HG02678 (cell line): ENCODE measurements around the gene TMEM184A.
"Not testable (repeated sequence)": the region's sequence is repeated elsewhere in the genome, so short reads cannot be mapped to it uniquely, and the experiment has no call there.

ENCODE experiments used
- ATAC-seq: cut with Tn5 transposase; IDR thresholded peaks from one replicate; pipeline ENCODE4 v1.9.1; 2021; ENCODE audit warnings: mild to moderate bottlenecking, moderate library complexity; ENCODE audit not compliant: unreplicated experiment

Gene TMEM184A

DNA sequence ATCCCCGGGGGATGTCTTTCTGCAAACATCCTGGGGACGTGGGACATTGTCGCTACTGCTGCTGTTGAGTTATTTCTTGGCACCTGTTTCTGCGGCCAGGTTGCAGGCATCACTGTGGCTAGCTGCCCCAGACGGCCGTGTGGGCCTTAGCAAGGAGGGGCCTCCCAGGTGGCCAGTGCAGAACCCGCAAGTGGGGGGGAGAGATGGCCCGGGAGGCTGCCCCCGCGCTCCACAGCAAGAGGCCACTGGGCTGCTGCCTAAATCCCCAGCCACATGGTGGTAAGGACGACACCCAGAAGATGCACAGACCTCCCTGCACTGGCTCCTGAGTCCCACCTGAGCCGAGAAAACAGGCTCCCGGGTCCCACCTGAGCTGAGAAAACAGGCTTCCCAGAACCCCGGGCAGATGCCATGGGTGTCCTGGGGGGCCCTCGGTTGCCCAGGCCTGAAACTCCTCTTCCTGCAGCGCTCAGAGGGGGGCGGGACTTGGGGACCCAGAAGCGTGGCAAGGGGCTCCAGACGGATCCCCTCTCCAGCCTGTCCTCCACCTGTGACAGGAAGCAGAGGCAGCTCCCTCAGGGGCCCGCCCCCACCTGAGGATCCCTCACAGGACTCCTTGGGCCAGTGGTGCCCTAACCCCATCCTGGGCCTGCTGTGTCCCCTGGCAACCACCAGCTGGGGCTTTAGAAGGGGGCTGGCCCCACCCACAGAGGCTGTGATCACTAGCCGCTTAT, 26.5 kb downstream of the TMEM184A start:
- no peak for ATAC-seq

DNA sequence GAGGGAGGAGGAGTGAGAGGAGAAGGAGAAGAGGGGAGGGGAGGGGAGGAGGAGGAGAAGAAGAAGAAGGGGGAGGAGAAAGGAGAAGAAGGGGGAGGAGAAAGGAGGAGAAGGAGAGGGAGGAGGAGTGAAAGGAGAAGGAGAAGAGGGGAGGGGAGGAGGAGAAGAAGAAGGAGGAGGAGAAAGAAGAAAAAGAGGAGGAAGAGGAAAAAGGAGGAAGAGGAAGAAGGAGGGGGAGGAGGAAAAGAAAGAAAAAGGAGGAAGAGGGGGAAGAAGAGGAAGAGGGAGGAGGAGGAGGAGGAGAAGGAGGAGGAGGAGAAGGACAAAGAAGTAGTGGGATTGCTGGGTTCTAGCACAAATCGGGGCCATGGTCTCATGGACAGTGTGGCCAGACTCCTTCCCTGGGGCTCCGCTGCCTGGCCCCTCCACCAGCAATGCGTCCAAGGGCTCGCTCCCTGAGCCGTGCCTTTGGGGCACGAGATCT, 29.7 kb downstream of the TMEM184A start:
- no peak for ATAC-seq

DNA sequence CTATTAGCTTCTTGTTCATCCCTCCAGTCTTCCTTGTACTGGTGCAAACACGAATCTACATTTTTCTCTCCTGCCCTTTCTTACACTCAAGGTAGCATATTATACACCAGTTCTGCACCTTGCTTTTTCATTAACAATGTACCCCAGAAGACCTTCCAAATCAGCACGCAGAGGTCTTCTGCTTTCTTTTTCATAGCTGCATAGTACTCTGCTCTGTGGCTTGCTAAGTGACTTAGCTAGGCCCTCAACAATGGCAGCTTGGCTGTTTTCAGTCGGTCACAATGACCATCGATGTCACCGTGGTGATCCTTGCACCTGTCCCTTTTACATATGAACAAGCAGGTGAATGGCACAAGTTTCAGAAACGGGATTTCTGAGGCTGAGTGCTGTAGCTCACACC, 30.6 kb downstream of the TMEM184A start:
- no peak for ATAC-seq

DNA sequence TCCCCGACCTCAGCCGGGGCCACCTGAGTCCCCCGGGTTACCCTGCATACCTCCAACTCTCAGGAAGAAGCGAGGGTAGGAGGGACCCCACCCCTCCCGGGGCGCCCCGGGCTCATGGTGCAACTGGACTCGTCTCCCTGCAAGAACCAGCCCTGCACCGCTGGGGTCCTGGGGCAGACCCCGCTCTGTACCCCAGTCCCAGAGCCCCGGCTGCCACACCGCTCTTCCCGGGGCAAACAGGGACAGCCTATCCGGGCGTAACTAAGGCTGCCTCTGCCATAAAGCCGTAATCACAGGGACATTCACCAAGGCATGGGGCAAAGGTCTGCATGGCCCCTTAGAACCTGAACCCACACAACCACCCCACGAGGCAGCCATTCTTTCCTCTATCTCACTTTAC, 32.2 kb downstream of the TMEM184A start:
- ATAC-seq = no peak

DNA sequence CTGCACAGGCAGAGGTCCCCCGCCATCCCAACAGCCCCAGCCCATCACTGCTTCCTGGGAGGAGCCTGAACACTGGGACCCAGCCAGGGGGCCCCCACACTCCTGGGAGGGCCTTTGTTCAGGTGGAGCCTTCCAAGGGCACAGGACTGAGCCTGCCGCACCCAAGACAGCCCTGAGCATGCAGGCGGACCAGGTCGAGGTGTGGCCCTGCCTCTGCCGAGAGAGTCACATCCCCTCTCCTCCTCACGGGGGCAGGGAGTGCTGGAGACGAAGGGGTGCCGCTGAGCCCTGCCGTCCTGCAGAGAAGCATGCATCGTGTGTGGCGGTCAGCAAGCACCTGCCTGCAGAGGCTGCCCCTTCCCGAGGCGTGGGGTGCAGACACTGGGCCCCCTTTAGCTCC, 32.8 kb downstream of the TMEM184A start:
- ATAC-seq = no peak

DNA sequence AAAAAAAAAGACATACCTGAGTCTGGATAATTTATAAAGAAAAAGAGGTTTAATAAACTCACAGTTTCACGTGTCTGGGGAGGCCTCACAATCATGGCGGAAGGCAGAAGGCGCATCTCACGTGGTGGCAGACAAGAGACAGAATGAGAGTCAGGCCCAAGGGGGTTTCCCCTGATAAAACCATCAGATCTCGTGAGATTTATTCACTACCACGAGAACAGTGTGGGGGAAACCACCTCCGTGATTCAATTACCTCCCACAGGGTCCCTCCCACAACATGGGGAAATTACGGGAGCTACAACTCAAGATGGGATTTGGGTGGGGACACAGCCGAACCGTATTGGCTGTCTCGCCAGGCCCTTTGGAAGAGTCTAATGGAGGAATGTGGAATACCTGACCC, 34.5 kb downstream of the TMEM184A start:
- no peak for ATAC-seq

DNA sequence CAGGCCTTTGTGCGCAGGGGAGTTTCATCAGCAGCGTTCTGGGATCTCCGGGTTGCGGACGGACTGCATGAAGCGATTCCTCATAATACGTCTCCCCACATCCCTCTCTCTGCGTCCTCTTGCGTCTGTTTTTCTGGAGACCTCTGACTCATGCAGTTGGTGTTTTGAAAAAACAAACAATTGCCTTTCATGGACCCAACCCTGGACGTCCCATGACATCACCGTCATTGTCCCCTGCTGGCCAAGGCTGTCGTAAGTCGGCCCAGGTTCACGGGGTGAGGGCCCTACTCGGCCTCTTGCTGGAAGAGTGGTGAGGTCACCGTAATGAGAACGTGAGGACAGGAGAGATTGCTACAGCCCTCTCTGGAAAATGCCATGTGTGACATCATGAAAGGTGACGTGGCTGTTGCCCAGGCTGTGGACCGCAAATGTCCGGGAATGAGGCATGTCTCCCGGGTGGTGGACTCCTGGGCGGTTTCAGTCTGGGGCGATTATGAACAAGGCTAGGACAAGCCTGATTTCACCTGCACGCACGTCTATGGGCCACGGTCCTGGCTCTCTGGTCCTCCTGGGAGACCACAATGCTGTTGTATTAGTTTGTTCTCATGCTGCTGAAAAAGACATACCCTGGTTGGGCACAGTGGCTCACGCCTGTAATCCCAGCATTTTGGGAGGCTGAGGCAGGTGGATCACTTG, 35.3 kb downstream of the TMEM184A start:
- no peak for ATAC-seq

DNA sequence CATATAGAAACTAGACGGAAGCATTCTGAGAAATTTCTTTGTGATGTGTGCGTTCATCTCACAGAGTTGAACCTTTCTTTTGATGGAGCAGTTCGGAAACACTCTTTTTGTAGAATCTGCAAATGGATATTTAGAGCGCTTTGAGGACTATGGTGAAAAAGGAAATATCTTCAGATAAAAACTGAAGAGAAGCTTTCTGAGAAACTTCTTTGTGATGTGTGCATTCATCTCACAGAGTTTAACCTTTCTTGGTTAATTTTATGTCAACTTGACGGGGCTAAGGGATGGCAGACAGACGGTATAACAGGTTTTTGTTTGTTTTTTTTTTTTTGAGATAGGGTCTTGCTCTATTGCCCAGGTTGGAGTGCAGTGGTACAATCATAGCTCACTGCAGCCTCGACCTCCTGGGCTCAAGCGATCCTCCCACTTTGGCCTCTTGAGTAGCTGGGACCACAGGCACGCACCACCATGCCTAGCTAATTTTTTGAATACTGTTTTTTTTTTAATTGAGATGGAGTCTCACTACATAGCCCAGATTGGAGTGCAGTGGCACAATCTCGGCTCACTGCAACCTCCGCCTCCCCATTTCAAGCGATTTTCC, 36.6 kb downstream of the TMEM184A start:
- not testable (repeated sequence) for ATAC-seq

DNA sequence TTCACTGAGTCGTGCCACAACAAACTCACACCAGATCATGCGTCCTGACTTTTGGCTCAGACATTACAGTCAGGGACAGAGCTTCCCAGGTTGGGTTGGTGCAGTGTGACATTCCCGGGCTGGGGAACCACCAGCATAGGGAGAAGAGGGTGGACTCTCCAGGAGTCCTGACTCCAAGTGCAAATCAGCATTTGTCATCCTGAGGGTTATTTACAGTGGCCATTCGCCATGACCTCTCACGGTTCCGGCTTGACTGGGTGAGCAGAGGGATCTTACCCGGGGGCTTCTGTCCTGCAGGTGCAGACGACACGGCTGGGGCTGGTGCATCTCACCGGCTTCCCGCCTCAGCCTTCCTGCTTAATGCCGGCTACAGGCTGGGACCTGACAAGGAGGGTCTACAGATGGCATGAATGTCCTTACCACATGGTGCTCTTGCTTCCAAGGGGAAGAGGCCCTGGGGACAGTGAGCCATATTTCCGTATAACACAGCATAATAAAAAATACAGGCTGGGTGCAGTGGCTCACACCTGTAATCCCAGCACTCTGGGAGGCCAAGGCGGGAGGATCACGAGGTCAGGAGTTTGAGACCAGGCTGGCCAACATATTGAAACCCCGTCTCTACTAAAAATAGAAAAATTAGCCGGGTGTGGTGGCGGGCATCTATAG, 39.3 kb downstream of the TMEM184A start:
- no peak for ATAC-seq

DNA sequence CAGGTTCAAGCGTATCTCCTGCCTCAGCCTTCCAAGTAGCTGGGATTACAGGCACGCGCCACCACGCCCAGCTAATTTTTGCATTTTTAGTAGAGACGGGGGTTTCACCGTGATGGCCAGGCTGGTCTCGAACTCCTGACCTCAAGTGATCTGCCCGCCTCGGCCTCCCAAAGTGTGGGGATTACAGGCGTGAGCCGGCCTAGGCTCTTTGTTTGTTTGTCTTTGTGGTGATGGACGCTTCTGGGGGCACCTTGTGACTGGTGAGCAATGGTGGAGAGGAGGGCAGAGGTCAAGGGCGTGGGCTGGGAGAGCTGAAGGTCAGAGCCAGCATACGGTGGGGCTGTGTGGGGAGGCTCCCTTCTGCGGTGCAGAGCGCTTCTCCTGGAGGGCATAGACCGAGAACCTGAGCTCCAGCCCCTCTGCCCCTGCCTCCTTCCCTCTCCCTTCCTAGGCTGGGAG, 40.5 kb downstream of the TMEM184A start:
- not testable (repeated sequence) for ATAC-seq

DNA sequence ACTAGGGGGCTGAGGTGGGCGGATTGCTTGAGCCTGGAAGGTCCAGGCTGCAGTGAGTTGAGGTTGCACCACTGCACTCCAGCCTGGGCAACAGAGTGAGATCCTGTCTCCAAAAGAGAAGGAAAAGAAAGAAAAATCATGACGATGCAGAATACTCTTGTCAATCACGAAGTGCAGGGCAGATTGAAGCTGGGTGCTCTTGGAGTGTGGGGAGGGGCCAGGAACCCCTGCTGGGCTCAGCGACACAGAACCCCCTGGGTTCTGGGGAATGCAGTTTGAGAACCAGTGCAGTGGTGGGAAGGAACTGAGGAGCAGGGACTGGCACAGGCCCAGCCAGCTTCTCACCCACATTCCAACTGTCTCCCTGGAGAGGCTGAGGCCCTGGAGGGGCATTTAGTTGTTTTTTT, 41.0 kb downstream of the TMEM184A start:
- no peak for ATAC-seq

DNA sequence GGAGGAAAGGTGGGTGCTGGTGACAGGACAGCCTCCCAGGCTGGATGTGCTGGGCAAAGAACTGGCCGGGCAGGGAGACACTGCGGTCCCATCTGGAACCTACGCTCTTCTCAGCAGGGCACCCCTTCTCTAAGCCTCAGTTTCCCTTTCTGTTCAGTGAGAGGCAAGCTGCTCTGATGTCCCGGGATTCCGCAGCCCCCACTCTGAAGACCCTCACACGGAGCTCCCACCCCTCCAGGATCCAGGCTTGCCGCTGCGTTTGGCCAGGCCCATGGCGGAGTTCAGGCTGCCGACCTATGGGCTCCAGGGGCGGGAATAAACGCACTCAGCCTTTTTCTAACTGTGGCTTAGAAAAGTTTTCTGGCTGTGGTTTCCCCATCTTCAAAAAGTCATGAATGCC, 41.6 kb downstream of the TMEM184A start:
- no peak for ATAC-seq

DNA sequence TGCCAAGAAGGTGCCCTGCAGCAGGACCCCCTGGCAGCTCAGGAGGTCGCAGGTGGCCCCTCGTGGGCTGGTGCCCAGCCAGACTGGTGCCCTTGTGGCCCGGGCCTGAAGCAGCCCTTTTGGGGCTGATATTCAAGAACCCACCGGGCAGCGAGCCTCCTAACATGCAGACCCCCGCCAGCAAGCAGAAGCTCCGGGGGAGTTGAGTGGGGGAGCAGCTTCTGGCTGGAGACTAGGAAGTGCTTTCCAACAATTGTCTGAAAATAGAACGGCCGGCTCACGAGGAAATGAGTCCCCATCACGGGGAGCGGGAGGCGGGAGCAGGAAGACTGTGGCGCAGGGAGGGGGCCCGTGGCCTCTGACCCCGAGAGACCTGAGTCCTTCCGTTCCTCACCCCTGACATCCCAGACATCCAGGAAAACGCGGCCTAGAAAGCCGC, 42.3 kb downstream of the TMEM184A start:
- ATAC-seq = no peak

DNA sequence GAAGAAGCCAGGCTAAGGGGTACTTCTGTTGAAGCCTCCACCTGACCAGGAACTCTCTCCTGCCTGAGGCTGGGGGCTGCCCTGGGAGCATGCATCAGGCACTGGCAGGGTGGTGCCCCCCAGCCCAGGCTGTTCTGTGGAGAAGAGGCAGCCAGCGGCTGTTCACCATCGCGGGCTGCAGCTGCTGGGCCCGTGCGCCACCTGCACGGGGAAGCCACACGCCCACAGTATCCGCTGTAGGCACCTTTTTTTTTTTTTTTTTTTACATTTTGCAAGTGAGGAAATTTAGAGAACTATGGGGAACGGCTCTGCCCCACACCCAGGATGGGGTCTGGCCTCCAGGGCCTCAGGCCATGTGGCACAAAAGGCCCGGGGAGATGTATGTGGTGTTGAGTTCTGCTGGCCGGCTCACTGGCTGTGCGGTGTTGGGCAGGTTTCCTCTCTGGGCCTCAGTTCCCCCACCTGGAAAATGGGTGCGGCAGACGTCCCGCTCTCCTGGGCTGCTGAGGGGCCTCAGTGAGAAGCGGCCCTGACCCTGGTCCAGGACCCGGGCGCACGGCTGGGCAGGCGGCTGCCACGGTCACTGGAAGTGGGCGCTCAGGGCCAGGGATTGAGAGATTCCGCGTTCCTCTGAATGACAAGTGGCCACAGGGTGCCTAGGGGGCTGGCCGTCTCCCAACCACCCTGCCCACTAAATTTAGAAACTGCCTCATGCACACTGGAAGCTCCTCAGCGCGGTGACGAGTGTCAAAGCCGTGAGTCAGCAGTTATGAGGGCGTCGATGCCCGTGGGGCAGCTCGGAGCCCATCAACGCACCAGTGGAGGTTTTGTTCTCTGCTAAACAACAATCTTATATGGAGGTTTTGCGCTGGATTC, 43.0 kb downstream of the TMEM184A start:
- peak; percentile 62 for ATAC-seq

DNA sequence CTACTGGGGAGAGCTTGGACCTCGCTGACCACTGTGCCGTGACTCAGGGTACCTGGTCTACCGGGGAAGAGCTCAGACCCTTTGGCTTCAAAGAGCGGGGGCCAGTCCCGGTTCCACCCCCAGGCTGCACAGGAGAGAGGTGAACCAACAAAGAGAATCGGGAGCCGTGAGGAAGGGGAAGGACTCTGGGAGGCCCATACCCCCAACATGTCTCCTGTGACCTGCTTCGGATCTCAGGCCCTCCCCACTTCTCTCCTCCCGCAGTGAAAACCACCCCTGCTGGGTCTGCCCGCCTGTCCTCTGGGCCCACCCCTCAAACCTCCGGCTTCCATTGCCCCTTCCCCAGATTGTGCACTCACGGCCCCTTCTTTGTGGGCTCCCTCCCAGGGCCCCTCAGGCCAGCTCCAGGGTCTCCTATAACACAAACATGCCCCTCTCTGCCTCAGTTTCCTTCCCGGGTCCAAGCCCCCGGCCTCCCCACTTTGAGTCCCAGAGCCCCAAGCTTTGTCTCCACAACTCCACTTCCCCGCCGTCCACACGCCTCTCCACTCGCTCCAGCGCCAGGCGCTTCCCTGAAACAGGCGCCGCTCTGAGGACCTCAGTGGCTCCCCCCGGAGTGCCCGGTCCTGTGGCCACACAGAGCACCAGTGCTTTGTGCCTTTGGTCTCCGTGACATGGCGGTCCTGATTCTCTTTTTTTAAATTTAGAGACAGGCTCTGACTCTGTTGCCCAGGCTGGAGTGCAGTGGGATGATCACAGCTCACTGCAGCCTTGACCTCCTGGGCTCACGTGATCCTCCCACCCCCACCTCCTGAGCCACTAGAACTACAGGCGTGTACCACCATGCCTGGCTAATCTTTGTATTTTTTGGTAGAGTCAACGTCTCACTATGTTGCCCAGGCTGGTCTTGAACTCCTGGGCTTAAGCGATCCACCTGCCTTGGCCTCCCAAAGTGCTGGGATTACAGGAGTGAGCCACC, 44.3 kb downstream of the TMEM184A start:
- ATAC-seq = no peak

DNA sequence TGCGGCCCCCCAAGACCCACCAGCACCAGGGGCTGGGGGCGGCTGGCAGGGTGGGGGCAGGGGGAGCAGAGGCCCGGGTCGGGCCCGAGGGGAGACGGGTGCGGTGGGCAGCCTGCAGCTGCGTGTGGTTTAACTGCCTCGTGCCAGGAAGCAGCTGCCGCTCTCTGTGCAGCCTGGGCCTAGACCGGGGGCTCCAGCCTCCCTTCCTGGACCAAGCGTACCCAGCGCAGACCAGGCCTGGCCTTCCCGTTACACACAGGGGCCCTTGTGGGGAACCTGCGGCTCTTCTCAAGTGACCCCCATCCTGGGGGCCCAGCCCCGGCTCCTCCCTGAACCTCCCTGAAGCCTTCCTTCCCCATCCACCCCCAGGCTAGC, 45.2 kb downstream of the TMEM184A start:
- ATAC-seq = no peak

DNA sequence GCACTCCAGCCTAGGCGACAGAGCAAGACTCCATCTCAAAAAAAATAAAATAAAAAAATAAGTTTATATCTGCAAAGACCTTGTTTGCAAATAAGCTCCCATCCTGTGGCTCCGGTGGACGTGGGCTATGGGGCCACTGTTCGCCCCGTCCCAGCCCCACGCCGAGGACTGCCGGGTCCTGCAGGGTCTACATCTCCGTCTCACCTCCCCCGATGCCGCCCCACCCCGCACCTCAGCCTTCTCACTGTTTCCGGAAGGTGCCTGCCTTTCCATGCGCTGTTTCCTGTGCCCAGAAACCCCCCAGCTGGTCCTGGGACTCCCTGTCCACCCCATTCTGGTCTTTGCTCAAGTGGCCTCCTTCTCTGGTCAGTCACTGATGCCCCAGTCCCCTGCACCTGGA, 46.8 kb downstream of the TMEM184A start:
- no peak for ATAC-seq

DNA sequence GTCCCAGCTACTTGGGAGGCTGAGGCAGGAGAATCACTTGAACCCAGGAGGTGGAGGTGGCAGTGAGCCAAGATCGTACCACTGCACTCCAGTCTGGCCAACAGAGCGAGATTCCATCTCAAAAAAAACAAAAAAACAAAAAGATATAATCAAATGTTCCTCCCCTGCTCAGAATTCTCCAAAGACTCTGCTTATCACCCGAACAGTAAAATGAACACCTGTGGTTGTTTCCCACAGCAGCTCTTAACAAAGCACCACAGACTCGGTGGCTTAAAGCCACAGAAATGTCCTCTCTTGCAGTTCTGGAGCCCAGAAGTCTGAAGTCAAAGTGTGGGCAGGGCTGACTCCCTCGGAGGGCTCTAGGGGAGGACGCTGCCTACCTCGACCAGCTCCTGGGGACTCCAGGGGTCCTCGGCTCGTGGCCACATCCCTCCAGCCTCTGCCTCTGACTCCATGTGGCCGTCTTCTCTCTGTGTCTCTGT, 47.7 kb downstream of the TMEM184A start:
- no peak for ATAC-seq
